ENCODE data around the gene PMAIP1. TPM values are rescaled to one million over a fixed set of nuclear protein-coding genes. Genes with fewer than 3 reads are reported as not detected.

Gene PMAIP1
- total RNA-seq, 1 donor from 2014 or later: 12.6 TPM

DNA sequence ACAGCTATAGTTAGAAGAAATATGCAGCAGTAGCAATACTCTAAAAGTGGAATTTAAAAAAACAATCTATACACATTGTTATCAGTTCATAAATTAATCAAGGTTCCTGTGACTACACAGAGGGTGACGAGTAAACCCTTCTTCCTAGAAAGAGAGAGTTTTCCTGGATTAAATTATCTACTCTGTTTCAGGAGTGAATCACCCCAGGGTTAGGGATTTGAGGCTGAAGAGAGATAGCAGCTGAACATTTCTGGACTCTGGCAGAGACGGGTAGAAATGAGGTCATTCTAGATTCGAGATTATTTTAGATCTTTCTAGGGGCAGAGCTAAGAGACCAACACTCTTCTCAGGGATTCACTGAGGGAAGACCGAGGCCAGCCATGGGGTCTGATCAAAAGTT lies 38.8 kb upstream of the PMAIP1 start:
- H3K27me3 Mint-ChIP-seq (ENCODE audit: unreplicated experiment): no peaks in the 10 kb centered on the region
- H3K9me3 Mint-ChIP-seq (ENCODE audit: unreplicated experiment): peaks cover 4% of the 10 kb centered on the region
- no peak overlapping the region for H3K4me3 Mint-ChIP-seq (ENCODE audit: unreplicated experiment)
- no peak for DNase-seq
- no peaks in the 10 kb centered on the region for H3K4me1 Mint-ChIP-seq (ENCODE audit: low read depth, unreplicated experiment)
- H3K27ac Mint-ChIP-seq (ENCODE audit: unreplicated experiment): no peak overlapping the region
- TF ChIP-seq, protein P1, sequence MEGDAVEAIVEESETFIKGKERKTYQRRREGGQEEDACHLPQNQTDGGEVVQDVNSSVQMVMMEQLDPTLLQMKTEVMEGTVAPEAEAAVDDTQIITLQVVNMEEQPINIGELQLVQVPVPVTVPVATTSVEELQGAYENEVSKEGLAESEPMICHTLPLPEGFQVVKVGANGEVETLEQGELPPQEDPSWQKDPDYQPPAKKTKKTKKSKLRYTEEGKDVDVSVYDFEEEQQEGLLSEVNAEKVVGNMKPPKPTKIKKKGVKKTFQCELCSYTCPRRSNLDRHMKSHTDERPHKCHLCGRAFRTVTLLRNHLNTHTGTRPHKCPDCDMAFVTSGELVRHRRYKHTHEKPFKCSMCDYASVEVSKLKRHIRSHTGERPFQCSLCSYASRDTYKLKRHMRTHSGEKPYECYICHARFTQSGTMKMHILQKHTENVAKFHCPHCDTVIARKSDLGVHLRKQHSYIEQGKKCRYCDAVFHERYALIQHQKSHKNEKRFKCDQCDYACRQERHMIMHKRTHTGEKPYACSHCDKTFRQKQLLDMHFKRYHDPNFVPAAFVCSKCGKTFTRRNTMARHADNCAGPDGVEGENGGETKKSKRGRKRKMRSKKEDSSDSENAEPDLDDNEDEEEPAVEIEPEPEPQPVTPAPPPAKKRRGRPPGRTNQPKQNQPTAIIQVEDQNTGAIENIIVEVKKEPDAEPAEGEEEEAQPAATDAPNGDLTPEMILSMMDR (IDR thresholded peaks at IDR 0.05; ENCODE audit: partially characterized antibody, unreplicated experiment): no peak
- no peaks in the 10 kb centered on the region for H3K36me3 Mint-ChIP-seq (ENCODE audit: unreplicated experiment)

DNA sequence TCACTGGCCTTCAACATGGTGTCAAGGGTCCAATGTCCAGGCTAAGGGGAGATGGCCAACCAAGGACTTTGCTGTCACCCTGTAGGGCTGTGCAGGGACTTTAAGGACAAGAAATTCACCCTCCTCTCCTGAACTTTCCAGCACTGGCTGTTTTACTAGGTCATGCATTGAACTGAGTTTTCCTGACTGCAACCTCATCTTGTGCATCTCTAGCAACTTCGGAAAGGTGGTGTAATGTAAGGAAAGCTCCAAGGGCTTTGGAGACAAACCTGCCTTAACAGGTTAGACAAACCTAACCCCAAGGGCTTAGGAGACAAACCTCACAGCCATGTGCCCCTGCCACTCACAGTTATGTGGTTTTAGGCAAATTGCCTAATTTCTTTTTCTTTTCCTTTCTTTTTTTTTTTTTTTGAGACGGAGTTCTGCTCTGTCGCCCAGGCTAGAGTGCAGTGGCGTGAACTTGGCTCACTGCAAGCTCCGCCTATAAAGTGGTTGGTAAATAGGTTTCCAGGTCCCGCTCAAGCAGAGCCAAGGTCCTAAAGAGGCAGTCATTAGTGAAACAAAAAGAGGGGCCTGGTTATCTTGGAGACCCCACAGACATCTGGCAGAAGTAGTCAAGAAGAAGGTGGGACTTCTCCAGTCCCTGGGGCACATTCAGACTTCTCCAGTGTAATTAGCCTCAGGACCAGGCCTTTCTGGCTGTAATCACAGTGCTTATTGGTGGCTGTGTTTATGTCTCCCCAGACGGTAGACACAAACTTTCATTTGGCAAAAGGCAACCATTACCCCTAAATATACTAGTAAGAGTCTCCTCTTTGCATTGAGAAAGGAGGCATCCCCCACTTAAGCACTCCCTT lies 37.6 kb upstream of the PMAIP1 start:
- TF ChIP-seq, protein P1 (IDR thresholded peaks at IDR 0.05; ENCODE audit: partially characterized antibody, unreplicated experiment): no peak
- H3K36me3 Mint-ChIP-seq (ENCODE audit: unreplicated experiment): no peaks in the 10 kb centered on the region
- H3K27ac Mint-ChIP-seq (ENCODE audit: unreplicated experiment): no peak overlapping the region
- no peak for DNase-seq
- no peaks in the 10 kb centered on the region for H3K4me1 Mint-ChIP-seq (ENCODE audit: low read depth, unreplicated experiment)
- peaks cover 1% of the 10 kb centered on the region for H3K27me3 Mint-ChIP-seq (ENCODE audit: unreplicated experiment)
- no peak overlapping the region for H3K4me3 Mint-ChIP-seq (ENCODE audit: unreplicated experiment)
- peaks cover 4% of the 10 kb centered on the region for H3K9me3 Mint-ChIP-seq (ENCODE audit: unreplicated experiment)

DNA sequence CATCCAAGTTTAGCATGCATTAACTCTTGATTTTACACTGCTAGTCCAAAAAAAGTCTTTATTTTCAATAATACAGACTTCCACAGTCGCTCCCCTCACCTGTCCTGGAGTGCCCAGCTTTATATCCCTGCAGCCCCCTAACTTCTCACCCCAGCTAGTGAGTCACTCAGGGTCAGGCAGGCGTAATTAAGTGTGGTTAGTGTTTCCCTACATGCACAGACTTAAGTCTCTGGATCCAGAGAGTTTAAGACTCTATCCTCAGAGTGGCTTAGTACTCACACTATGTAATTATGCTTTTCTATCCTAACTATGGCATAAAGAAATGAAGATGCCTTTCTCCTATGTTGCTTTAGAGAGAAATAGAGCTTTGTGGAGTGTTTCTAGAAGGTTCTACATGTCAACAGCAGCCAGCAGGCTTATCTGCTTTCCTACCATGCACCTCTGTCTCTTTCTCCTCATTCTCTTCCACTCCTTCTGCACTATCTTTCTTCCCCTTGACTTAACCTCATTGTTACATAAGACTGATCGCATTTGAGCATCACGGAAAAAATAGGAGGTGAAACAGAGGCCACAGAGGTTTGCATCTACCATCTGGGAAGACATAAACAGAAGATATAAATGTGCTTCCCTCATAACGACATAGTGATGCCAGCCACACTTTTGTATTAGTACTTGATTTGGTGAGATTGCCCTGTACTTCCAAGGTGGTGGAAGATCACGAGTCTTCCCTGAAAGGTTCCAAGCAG lies 34.4 kb upstream of the PMAIP1 start:
- no peaks in the 10 kb centered on the region for H3K4me1 Mint-ChIP-seq (ENCODE audit: low read depth, unreplicated experiment)
- H3K4me3 Mint-ChIP-seq (ENCODE audit: unreplicated experiment): no peak overlapping the region
- no peak for DNase-seq
- TF ChIP-seq, protein P1 (IDR thresholded peaks at IDR 0.05; ENCODE audit: partially characterized antibody, unreplicated experiment): no peak
- peaks cover 2% of the 10 kb centered on the region for H3K27me3 Mint-ChIP-seq (ENCODE audit: unreplicated experiment)
- H3K36me3 Mint-ChIP-seq (ENCODE audit: unreplicated experiment): no peaks in the 10 kb centered on the region
- no peak overlapping the region for H3K27ac Mint-ChIP-seq (ENCODE audit: unreplicated experiment)
- peaks cover 3% of the 10 kb centered on the region for H3K9me3 Mint-ChIP-seq (ENCODE audit: unreplicated experiment)

DNA sequence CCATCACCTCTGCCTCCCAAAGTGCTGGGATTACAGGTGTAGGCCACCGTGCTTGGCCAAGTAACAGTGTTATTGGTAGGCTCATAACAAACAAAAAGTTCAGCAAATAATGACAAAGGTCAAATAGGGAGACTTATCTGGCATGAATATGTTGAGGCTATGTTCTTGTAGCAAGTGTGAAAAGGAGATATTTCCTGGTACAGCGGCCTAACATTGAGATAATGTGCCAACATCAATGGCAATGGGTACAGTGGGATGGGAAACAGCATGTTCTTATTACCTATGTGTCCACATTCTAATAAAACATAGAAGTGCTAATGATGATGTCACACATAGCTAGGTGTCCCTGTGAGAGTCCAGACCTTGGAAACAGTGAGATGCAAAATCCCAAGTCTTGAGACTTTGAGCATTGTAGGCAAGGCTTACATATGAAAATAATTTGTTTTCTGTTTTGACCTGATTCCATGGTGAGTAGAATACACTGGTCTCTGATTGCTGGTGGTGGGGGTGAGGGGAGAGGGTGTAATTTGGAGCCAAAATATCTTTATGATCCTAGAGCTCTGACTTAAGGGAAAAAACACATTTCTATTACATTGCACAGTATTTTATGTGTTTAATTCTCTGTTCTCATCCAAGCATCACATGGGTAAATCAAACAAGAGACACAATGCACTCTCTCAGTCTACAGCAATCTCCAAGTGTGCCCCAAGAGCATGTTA lies 33.1 kb upstream of the PMAIP1 start:
- TF ChIP-seq, protein P1 (IDR thresholded peaks at IDR 0.05; ENCODE audit: partially characterized antibody, unreplicated experiment): no peak
- Mint-ChIP-seq H3K27me3 (ENCODE audit: unreplicated experiment) (peaks cover 2% of the 10 kb centered on the region), H3K9me3 (ENCODE audit: unreplicated experiment) (no peaks in the 10 kb centered on the region), H3K4me3 (ENCODE audit: unreplicated experiment) (no peak overlapping the region), H3K27ac (ENCODE audit: unreplicated experiment) (no peak overlapping the region), H3K36me3 (ENCODE audit: unreplicated experiment) (no peaks in the 10 kb centered on the region), H3K4me1 (ENCODE audit: low read depth, unreplicated experiment) (no peaks in the 10 kb centered on the region)
- no peak for DNase-seq
